GM18868 (cell line): ENCODE data around the gene ZCRB1.
"Not testable (repeated sequence)": the region's sequence is repeated elsewhere in the genome, so short reads cannot be mapped to it uniquely, and the experiment has no call there.

ENCODE experiments used
- ATAC-seq: cut with Tn5 transposase; IDR thresholded peaks from one replicate; pipeline ENCODE4 v1.9.1; 2021; ENCODE audit warnings: mild to moderate bottlenecking, moderate library complexity; ENCODE audit not compliant: unreplicated experiment

The ZCRB1 gene, protein sequence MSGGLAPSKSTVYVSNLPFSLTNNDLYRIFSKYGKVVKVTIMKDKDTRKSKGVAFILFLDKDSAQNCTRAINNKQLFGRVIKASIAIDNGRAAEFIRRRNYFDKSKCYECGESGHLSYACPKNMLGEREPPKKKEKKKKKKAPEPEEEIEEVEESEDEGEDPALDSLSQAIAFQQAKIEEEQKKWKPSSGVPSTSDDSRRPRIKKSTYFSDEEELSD

GRCh38 chr12:42325653-42326474 is at the start of gene ZCRB1, which contains the start of gene PPHLN1:
TSS of gene ZCRB1 (minus strand) at chr12:42326094. CDS start at chr12:42324102, 1,992 bp downstream.
TSS of gene PPHLN1 (plus strand) at chr12:42326167. CDS start at chr12:42335903, 9,736 bp downstream.
- ATAC-seq, result peak; percentile 96

DNA sequence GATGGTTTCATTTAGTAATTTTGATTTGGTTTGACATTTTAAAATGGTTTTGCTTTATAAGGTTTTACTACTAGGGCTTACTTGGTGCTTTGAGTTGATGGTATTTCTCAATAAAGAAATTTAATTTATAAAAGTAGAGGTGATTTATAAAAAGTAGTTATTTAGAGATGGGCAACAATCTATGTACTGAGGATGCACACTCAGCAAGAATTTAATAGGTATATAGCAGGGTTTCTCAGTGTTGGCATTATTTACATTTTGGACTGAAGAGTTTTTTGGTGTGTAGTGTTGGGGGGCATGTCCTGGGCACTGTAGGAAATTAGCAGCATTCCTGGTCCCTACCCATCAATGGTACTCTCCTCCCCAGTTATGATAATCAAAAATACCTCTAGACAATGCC is 47.8 kb upstream of the ZCRB1 start:
- ATAC-seq, result no peak

DNA sequence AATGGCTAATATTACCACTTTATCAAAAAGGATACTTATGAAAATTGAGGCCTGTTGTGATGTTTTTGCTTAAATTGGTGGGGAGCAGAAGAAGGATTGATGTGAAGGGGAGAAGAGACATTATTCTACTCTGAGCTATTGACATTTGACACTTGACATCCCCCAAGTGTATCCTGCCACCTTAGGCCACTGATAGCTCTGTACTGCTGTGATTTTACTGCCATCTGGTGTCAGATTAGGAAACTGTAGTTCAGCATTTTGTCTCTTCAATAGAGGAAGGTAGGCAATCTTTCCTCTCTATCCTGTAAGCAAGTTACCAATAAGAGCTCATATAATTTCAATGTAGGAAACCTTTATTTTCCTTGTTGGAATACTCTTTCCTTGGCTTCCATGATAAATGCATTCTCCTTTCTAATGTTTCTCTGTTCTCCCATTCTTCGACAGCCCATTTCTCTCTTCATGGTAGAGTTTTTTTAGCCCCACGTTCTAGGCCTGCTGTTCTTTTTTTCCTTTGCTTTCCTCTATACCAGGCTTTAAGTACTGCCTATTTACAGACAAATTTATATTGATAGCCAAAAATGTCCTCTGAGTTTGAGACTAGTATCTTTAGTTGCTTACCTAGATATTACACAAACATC is 46.4 kb upstream of the ZCRB1 start:
- ATAC-seq, result peak; percentile 88

GRCh38 chr12:42370013-42370412 is 44.1 kb upstream of the ZCRB1 start:
- no peak for ATAC-seq

DNA sequence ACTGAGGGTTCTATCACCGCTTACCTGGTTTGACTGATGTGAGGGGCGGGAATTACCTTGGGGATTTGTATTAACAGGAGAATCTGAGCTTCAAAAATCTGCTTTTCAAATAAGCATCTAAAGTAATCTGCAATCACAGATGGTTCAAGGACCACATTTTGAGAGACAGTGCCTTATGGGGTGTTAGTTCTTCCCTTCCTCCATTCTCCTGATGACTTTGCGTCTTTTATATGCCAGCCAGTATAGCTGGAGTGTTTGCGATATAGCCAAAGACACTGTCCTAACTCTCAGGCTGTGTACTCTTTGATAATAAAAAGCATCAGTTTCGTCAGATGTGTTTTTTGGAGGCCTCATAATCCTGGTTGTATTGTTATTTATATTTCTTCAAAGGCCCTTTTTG is 39.6 kb upstream of the ZCRB1 start:
- ATAC-seq, result no peak

DNA sequence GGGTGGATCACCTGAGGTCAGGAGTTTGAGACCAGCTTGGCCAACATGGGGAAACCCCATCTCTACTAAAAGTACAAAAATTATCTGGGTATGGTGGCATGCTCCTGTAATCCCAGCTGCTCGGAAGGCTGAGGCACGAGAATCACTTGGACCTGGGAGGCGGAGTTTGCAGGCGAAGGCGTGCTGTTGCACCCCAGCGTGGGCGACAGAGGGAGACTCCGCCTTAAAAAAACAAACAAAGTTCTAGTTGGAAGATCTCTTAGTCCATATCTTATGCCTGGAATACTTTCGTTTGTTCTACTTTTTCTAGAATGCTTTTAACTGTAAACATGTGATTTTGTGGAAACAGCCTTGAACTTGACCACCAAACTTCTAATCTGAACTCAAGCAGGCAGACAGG is 38.8 kb upstream of the ZCRB1 start:
- ATAC-seq, result no peak

DNA sequence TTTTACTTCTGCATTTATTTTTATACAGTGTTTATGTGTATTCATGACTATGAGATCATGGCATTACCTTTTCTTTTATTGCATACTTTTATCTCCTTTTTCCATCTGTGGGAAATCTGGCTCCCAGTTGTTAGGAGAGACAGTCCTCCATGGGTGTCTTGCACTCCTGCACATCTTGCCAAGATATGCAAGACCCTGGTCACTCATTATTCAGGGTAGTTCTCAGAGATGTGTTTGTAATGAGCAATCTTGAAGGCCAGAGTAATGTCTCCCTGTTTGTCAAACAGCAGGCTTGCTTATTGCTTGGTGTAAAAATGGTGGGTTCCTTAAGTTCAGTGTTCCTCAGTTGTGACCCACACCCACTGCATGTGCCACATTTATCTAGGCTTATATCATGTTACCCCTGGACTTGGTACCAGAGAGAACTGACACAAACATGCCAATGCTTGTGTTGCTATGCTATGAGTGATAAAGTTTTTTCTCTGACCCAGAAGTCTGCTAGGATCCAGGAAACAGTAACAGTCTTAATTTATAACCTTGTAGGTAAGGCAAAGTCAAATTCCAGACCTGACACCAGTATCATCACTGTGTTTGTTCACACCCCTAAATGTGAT is 36.9 kb upstream of the ZCRB1 start:
- no peak for ATAC-seq

DNA sequence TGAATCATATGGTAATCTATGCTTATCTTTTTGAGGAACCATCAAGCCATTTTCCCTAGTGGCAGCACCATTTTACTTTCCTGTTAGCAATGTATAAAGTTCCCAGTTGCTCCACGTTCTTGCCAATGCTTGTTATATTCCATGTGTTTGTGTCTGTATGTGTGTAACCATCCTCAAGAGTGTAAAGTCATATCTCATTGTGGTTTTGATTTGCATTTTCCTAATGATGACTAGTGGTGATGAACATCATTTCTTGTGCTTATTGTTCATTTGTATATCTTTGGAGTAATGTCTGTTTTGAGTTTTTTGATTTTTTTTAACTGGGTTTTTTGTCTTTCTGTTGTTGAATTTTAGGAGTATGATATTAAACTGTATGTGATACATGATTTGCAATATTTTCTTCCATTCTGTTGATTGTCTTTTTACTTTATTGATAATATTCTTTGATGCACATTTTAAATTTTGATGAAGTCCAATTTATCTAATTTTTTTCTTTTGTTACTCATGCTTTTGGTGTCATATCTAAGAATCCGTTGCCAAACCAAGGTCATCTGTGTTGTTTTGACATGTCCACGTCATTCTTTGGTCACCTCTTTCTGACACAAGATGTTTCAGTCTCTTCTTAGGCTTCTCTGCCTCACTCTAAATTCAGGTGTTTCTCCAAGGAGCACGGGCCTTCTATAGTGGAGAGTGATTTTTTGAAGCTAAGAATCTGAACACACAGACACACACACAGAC is 36.2 kb upstream of the ZCRB1 start:
- no peak for ATAC-seq

DNA sequence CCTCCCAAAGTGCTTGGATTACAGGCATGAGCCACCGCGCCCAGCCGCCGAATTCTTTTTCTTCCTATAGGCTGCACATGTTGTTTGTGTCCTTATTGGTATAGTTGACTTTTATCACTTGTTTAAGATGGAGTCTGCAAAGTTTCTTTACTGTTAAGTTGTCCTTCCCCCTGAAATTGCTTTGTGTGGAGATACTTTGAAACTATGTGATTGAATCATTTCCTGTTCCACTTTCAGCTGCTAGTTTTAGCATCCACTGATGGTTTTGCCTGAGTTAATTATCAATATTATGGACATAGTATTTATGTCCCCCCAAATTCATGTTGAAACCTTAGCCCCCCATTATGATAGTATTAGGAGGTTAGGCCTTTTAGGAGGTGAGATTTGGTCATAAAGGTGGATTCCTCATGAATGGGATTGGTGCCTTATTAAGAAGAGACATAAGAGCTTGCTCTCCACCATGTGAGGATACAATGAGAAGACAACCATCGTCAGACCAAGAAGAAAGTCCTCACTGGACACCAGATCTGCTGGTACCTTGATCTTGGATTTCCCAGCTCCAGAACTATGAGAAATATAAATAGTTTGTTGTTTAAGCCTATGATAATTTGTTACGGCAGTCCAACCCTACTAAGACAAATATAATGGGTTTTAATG is 35.0 kb upstream of the ZCRB1 start:
- no peak for ATAC-seq

GRCh38 chr12:42356344-42356743 is 30.4 kb upstream of the ZCRB1 start:
- ATAC-seq, result no peak

DNA sequence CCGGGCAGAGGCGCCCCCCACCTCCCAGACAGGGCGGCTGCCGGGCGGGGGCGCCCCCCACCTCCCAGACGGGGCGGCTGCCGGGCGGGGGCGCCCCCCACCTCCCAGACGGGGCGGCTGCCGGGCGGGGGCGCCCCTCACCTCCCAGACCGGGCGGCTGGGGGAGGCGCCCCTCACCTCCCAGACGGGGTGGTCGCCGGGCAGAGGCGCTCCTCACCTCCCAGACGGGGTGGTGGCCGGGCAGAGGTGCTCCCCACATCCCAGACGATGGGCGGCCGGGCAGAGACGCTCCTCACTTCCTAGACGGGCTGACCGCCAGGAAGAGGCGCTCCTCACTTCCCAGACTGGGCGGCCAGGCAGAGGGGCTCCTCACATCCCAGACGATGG is 24.1 kb upstream of the ZCRB1 start:
- ATAC-seq, result not testable (repeated sequence)

DNA sequence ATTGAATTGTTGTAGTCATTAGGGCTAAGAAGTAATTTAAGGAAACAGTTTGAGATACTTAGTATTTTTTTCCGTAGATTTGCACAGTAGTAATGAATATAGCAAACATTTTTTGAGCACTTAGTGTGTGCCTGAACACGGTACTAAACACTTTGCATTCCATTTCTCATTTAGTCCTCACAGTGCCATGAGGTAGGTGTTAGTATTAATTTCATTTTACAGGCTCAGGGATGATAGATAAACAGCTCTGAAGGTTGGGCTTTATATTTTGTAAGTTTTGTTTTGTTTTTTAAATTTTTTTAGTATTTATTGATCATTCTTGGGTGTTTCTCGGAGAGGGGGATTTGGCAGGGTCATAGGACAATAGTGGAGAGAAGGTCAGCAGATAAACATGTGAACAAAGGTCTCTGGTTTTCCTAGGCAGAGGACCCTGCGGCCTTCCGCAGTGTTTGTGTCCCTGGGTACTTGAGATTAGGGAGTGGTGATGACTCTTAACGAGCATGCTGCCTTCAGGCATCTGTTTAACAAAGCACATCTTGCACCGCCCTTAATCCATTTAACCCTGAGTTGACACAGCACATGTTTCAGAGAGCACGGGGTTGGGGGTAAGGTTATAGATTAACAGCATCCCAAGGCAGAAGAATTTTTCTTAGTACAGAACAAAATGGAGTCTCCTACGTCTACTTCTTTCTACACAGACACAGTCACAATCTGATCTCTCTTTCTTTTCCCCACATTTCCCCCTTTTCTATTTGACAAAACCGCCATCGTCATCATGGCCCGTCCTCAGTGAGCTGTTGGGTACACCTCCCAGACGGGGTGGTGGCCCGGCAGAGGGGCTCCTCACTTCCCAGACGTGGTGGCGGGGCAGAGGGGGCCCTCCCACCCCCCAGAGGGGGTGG is 23.5 kb upstream of the ZCRB1 start:
- not testable (repeated sequence) for ATAC-seq

DNA sequence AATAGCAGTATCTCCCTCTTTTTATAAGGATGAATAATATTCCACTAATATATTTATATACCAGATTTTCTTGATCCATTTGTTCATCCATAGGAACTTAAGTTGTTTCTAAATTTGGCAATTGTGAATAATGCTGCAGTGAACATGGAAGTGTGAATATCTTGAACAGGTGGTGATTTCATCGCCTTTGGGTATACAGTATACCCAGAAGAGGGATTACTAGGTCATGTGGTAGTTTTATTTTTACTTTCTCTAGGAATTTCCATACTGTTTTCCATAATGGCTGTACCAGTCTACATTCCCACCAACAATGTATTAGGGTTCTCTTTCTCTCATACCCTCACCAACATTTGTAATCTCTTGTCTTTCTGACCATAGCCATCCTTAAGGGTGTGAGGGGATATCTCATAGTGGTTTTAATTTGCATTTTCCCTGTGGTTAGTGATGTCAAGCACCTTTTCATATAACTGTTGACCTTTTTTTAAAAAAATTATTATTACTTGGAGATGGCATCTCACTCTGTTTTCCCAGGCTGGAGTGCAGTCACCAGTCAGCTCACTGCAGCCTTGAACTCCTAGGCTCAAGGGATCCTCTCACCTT is 20.6 kb upstream of the ZCRB1 start:
- no peak for ATAC-seq

DNA sequence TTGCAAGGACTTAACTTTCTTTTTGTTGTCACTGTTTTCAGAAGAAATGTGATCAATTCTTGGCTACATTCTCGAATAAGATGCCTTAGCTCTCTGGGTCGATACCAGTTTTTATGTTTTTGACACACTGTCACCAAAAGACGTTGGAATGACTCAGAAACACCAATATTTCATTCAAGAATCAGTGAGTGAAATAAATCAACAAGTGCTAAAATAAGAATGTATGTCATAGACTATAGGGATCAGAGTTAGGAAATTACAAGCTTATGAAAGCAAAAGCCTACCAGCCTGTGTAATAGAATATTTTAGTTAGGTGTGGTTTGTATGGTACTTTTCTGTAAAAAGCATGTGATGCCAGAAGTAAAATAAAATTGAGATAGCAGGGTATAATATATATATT is 17.8 kb upstream of the ZCRB1 start:
- ATAC-seq, result no peak

- ATAC-seq, result no peak
These were observed 16.1 kb upstream of the ZCRB1 start for GRCh38 chr12:42342028-42342427.

DNA sequence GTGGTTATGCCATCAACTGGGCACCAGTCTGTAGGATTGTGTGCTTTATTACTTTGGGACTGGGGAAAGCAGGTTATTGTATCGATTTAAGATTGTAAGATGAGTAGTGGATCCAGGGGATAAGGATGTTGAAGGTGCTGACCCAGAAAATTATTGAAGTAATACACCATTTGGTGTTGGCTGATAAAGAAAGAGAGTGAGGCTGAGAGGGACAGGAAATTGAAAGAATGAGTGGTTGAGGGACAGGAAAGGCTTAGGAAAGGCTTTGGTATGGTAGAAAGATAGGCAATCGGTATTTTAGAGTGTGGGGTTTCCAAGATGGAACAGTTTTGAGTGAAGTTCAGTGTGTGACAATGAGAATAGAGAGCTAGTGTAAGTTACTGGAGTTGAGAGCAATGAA is 12.4 kb upstream of the ZCRB1 start:
- no peak for ATAC-seq

- ATAC-seq, result no peak
These were observed 10.4 kb upstream of the ZCRB1 start for GRCh38 chr12:42336286-42336685.

- peak; percentile 84 for ATAC-seq
These were observed 6.7 kb upstream of the ZCRB1 start for GRCh38 chr12:42332301-42333285.
